ENCODE data around the gene MGAT1.

DNA sequence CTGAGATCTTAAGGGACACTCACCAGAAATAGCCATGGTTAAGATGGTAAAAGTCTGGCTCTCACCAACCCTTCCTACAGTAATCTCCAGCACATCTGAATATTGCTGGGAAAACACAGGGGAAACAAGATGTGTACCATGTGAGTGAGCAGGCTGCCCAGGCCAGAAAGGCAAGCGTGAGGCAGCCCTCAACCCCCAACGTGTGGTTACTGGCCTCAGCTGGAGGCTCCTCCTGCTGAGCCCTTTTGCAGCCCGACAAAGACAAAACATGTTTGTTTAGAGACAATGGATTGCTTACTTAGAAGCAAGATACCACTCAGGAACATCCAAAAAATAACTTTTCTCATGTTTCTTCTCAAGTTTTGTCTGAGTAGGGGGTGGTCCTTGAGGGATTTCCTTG, 41.8 kb upstream of the MGAT1 start:
- TF ChIP-seq EP300 (IDR thresholded peaks at IDR 0.05) = no peak
- TF ChIP-seq CTCF (IDR thresholded peaks at IDR 0.05) = no peak
- no peak for TF ChIP-seq POLR2A (IDR thresholded peaks at IDR 0.05)

All from stomach (tissue), 4 donors.